K562 treated with DMSO at 1 percent for 4 hours (cell line): ENCODE measurements around the gene OR2A7. TPM values are rescaled to one million over a fixed set of nuclear protein-coding genes. Genes with fewer than 3 reads are reported as not detected.

Experiments used
- total RNA-seq: library from RNA; unstranded; fragments of 300-600 nt; gene quantifications from 2 replicates; pipeline ENCODE4 v1.2.3, GENCODE V29; 2022; ENCODE audit not compliant: insufficient read depth

Gene OR2A7, protein sequence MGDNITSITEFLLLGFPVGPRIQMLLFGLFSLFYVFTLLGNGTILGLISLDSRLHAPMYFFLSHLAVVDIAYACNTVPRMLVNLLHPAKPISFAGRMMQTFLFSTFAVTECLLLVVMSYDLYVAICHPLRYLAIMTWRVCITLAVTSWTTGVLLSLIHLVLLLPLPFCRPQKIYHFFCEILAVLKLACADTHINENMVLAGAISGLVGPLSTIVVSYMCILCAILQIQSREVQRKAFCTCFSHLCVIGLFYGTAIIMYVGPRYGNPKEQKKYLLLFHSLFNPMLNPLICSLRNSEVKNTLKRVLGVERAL
- total RNA-seq = not detected in 2 replicates

GRCh38 chr7:144264692-144265091, at the start of gene OR2A7:
Gene OR2A7 (minus strand): TSS chr7:144264792. CDS start chr7:144259628, 5,164 bp downstream.

DNA sequence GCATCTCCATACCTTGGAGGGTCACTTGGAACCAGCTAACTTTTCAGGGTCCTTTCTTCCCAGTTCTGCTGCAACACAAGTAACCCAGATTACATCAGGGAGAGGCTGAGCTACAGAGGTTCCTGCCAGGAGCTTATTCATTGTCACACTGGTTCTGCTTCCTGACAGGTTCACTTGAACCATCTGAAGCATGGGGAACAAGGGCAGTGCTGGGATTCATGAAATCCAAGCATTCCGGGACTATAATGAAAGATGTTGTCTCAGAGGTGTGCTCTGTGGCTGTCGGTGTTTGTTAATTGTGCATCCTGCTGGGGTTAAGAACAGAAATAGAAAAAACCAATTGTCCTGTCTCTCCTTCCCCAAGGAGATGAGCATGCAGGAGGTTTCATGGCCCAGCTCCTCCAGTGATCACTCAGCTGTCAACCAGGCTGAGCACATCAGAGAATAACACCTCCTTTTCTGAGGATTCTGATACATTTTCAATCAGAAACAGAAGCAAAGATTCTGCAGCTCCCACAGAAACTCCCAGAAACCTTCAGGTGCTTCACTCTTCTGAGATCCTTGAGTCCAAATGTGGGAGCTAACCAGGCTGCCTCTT, 47.4 kb upstream of the OR2A7 start, which contains the start of gene OR2A1:
Gene OR2A1, plus strand, starts transcription at position 548 of the 598 bp plus-strand sequence. CDS start 5,706 bp downstream, outside the sequence.

GRCh38 chr7:144269188-144269587, 4.6 kb upstream of the OR2A7 start, which contains the start of gene CTAGE8:
Gene CTAGE8 (minus strand): TSS chr7:144269288. CDS start chr7:144269250, 38 bp downstream.

GRCh38 chr7:144239365-144239764, 25.2 kb downstream of the OR2A7 start, which contains the start of gene OR2A42:
Gene OR2A42 (minus strand): TSS chr7:144239605. CDS start chr7:144232843, 6,762 bp downstream.

Other genes with a start within 250 kb of the OR2A7 start
- gene OR2A5, start 215.8 kb downstream of the OR2A7 start, total RNA-seq = not detected in 2 replicates
- not detected in 2 replicates for gene OR2A25, start 195.0 kb downstream of the OR2A7 start, total RNA-seq
- not detected in 2 replicates for gene OR2A12, start 178.5 kb downstream of the OR2A7 start, total RNA-seq
- gene OR2A2, start 155.2 kb downstream of the OR2A7 start, total RNA-seq = not detected in 2 replicates
- gene OR2A14, start 141.6 kb downstream of the OR2A7 start, total RNA-seq = not detected in 2 replicates
- gene CTAGE4, start 81.3 kb downstream of the OR2A7 start, total RNA-seq = not detected in 2 replicates
- not detected in 2 replicates for gene ARHGEF35, start 69.0 kb downstream of the OR2A7 start, total RNA-seq
- gene OR2A42, start 25.2 kb downstream of the OR2A7 start, total RNA-seq = not detected in 2 replicates
- not detected in 2 replicates for gene CTAGE8, start 4.5 kb upstream of the OR2A7 start, total RNA-seq
- gene OR2A1, start 47.6 kb upstream of the OR2A7 start, total RNA-seq = not detected in 2 replicates
- gene ARHGEF5, start 90.6 kb upstream of the OR2A7 start, total RNA-seq = not detected in 2 replicates
- not detected in 2 replicates for gene NOBOX, start 138.9 kb upstream of the OR2A7 start, total RNA-seq